HCT116 (cell line): ENCODE measurements around the gene ERC2. TPM values are rescaled to one million over a fixed set of nuclear protein-coding genes. Genes with fewer than 3 reads are reported as not detected.

Source experiments
- ATAC-seq: fragments of 200-7000 bp; cut with Tn5 transposase; 2 replicates; pipeline ENCODE4 v1.9.1; 2020; ENCODE audit warnings: mild to moderate bottlenecking, moderate library complexity
- BruUV-seq: library from RNA; stranded (reverse); fragments of 400-500 nt; replicated peaks from 2 replicates; lab custom pipeline; 2021; lab: Mats Ljungman, UMichigan
- CTCF ChIA-PET: fragments of 300-600 bp; sonication (Branson Sonifier 250); formaldehyde crosslinking; loops from one replicate; lab custom pipeline; 2021; ENCODE audit warnings: antibody characterized with exemption; lab: Charles Lee
- POLR2A ChIA-PET: fragments of 300-600, 350-600 bp; sonication (Branson Sonifier 250); formaldehyde crosslinking; loops from one replicate; lab custom pipeline; 2021; ENCODE audit warnings: antibody characterized with exemption; lab: Charles Lee
- RAD21 ChIA-PET, 2 experiments: fragments of 300-600 bp; sonication (Branson Sonifier 250); formaldehyde crosslinking; loops; one replicate each; lab custom pipeline; 2023; ENCODE audit warnings: low total read pairs in 2 of 2; ENCODE audit not compliant: uncharacterized antibody in 2 of 2, unreplicated experiment in 2 of 2, low non-redundant PET in 1 of 2; lab: Charles Lee
- DNase-seq: peaks from one replicate; pipeline ENCODE4 v3.0.0-alpha.2; 2010; ENCODE audit warnings: low read depth, low spot score
- H2AFZ ChIP-seq: fragments of 200-600 bp; shearing (Covaris generic), sonication (generic); 2 replicates; pipeline ENCODE4 v1.6.1; 2017; ENCODE audit warnings: low read depth, mixed run types, mixed read lengths, antibody characterized with exemption, low read length; ENCODE audit not compliant: poor library complexity, severe bottlenecking
- H3K27ac ChIP-seq: 2 replicates; pipeline ENCODE4 v1.5.1; 2012; ENCODE audit warnings: low read depth, low read length
- H3K27me3 ChIP-seq: fragments of 200-600 bp; sonication (generic); 2 replicates; pipeline ENCODE4 v1.6.1; 2016; ENCODE audit warnings: mixed run types, low read length, mixed read lengths; ENCODE audit not compliant: insufficient read depth
- H3K36me3 ChIP-seq, 2 experiments: fragments of 200-500 bp in 1 of 2; fragments of 200-600 bp in 1 of 2; sonication (Bioruptor generic) in 1 of 2; sonication (generic) in 1 of 2; 2 replicates each; pipeline versions ENCODE4 v1.5.1 to v1.6.1; 2014 to 2016; ENCODE audit warnings: low read length in 2 of 2, inconsistent platforms in 1 of 2, mixed read lengths in 1 of 2, mixed run types in 1 of 2; ENCODE audit not compliant: insufficient read depth in 2 of 2, control insufficient read depth in 1 of 2
- H3K4me1 ChIP-seq, 2 experiments: fragments of 200-600 bp in 1 of 2; sonication (generic) in 1 of 2; 2 replicates each; pipeline versions ENCODE4 v1.5.1 to v1.6.1; 2012 to 2017; ENCODE audit warnings: low read length in 2 of 2, inconsistent platforms in 1 of 2, mild to moderate bottlenecking in 1 of 2, mixed read lengths in 1 of 2, mixed run types in 1 of 2, moderate library complexity in 1 of 2; ENCODE audit not compliant: insufficient read depth in 2 of 2, control insufficient read depth in 1 of 2
- H3K4me2 ChIP-seq: fragments of 200-600 bp; sonication (generic); 2 replicates; pipeline ENCODE4 v1.6.1; 2017; ENCODE audit warnings: mixed run types, low read length, mixed read lengths
- H3K4me3 ChIP-seq, 2 experiments: fragments of 200-600 bp in 1 of 2; sonication (generic) in 1 of 2; replicated peaks in 1 of 2; 2 replicates each; pipeline ENCODE4 v1.5.1; 2011 to 2016; ENCODE audit warnings: low read length in 2 of 2, control low read depth in 1 of 2, low read depth in 1 of 2, mild to moderate bottlenecking in 1 of 2, mixed read lengths in 1 of 2, mixed run types in 1 of 2
- H3K79me2 ChIP-seq: fragments of 200-600 bp; sonication (generic); 2 replicates; pipeline ENCODE4 v1.6.1; 2017; ENCODE audit warnings: mild to moderate bottlenecking, mixed run types, low read length, moderate library complexity, mixed read lengths; ENCODE audit not compliant: insufficient read depth
- H3K9ac ChIP-seq: fragments of 200-600 bp; sonication (generic); 2 replicates; pipeline ENCODE4 v1.6.1; 2016; ENCODE audit warnings: low read length, mixed read lengths
- H3K9me2 ChIP-seq: fragments of 200-600 bp; sonication (generic), shearing (Covaris generic); 2 replicates; pipeline ENCODE4 v1.6.1; 2017; ENCODE audit warnings: mixed run types, mild to moderate bottlenecking, moderate library complexity; ENCODE audit not compliant: insufficient read depth
- H3K9me3 ChIP-seq, 2 experiments: fragments of 200-500 bp in 1 of 2; fragments of 200-600 bp in 1 of 2; sonication (Bioruptor generic) in 1 of 2; sonication (generic) in 1 of 2; 2 replicates each; pipeline ENCODE4 v1.6.1; 2014 to 2017; ENCODE audit warnings: low read length in 2 of 2, mixed read lengths in 2 of 2, inconsistent platforms in 1 of 2, low read depth in 1 of 2, mild to moderate bottlenecking in 1 of 2, mixed run types in 1 of 2, moderate library complexity in 1 of 2; ENCODE audit not compliant: control insufficient read depth in 1 of 2, insufficient read depth in 1 of 2
- H4K20me1 ChIP-seq: fragments of 200-600 bp; sonication (generic), shearing (Covaris generic); 2 replicates; pipeline ENCODE4 v1.6.1; 2017; ENCODE audit warnings: mixed run types, mild to moderate bottlenecking, moderate library complexity; ENCODE audit not compliant: insufficient read depth
- EGR1 ChIP-seq: IDR thresholded peaks from 2 replicates; pipeline ENCODE4 v1.6.1; 2012; ENCODE audit warnings: low read depth
- ELF1 ChIP-seq: IDR thresholded peaks from 2 replicates; pipeline ENCODE4 v1.6.1; 2012; ENCODE audit warnings: low read depth, borderline replicate concordance
- EZH2phosphoT487 ChIP-seq: fragments of 200-600 bp; IDR thresholded peaks from 2 replicates; pipeline ENCODE4 v1.6.1; 2018; ENCODE audit warnings: antibody characterized with exemption, borderline replicate concordance
- FOSL1 ChIP-seq: IDR thresholded peaks from 2 replicates; pipeline ENCODE4 v1.6.1; 2012; ENCODE audit warnings: low read depth
- POLR2A ChIP-seq: IDR thresholded peaks from 2 replicates; pipeline ENCODE4 v1.7.0; 2011; ENCODE audit warnings: borderline replicate concordance; ENCODE audit not compliant: insufficient read depth, insufficient read length; ENCODE audit errors: extremely low read depth
- POLR2AphosphoS5 ChIP-seq: IDR thresholded peaks from 2 replicates; pipeline ENCODE4 v1.6.1; 2011; ENCODE audit warnings: mild to moderate bottlenecking, low read depth, low read length, moderate library complexity
- SP1 ChIP-seq: IDR thresholded peaks from 2 replicates; pipeline ENCODE4 v1.6.1; 2012; ENCODE audit warnings: low read depth
- SRF ChIP-seq: IDR thresholded peaks from 2 replicates; pipeline ENCODE4 v1.6.1; 2012; ENCODE audit warnings: low read depth
- ZFX ChIP-seq: fragments of 450-650 bp; IDR thresholded peaks from 2 replicates; pipeline ENCODE4 v1.6.1; 2017
- ZNF274 ChIP-seq: fragments of 200-500 bp; sonication (Bioruptor generic); IDR thresholded peaks from 2 replicates; pipeline ENCODE4 v1.6.1; 2014; ENCODE audit warnings: mild to moderate bottlenecking, low read depth, low read length, inconsistent platforms
- intact Hi-C: fragments of 100-400 bp; cut with micrococcal nuclease; formaldehyde crosslinking; loops from 2 replicates; pipeline ENCODE4 v1.10.0; 2022
- total RNA-seq: library from RNA; stranded (reverse); gene quantifications from one replicate; pipeline ENCODE4 v1.2.1, GENCODE V29; 2021; ENCODE audit not compliant: unreplicated experiment
- TF ChIP-seq, protein P1 (sequence below): IDR thresholded peaks from 2 replicates; pipeline ENCODE4 v1.6.1; 2011; ENCODE audit warnings: mild to moderate bottlenecking, low read length, moderate library complexity; ENCODE audit not compliant: insufficient replicate concordance; ENCODE audit errors: extremely low read depth
- TF ChIP-seq, protein P2 (sequence below), 3 experiments: fragments of 200-600 bp in 1 of 3; sonication (generic) in 1 of 3; IDR thresholded peaks in 2 of 3; conservative IDR thresholded peaks in 1 of 3; 2 replicates each; pipeline ENCODE4 v1.5.1; 2012 to 2017; ENCODE audit warnings: low read depth in 2 of 3, low read length in 2 of 3, antibody characterized with exemption in 1 of 3, borderline replicate concordance in 1 of 3, control low read depth in 1 of 3, mild to moderate bottlenecking in 1 of 3, mixed read lengths in 1 of 3, mixed run types in 1 of 3, moderate library complexity in 1 of 3; ENCODE audit not compliant: insufficient read depth in 1 of 3
- TF ChIP-seq, protein P3 (sequence below): IDR thresholded peaks from 2 replicates; pipeline ENCODE4 v1.6.1; 2012

Gene ERC2
- total RNA-seq, 1 experiment from 2014 or later = not detected

DNA sequence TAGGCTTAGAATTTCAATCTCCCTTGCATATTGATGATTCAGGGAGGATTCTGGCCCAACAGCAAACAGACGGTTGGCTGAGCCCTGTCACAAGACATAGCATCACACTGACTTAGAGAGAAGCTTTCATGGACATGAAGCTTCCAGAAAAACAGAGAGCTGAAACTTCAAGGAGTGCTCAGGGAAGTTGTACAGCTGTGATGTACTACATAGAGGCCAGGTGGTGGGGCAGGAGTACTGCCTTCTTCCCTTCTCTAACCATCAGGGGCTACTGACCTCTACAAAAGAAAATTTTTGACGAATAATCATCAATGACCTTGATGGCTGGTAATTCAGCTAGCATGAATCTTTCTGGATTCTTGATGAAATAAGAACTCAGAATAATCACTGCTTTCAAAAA lies 378.5 kb downstream of the ERC2 start:
- BruUV-seq = no TSS peak
- Histone ChIP-seq H3K4me3 (no peak overlapping the region), H3K9me3 (no peaks in the 10 kb centered on the region), H3K4me1 (no peaks in the 10 kb centered on the region), H3K79me2 (no peaks in the 10 kb centered on the region), H2AFZ (no peak overlapping the region), H4K20me1 (no peaks in the 10 kb centered on the region), H3K27ac (no peak overlapping the region), H3K4me2 (no peak overlapping the region), H3K9ac (no peak overlapping the region), H3K36me3 (no peaks in the 10 kb centered on the region), H3K9me2 (no peaks in the 10 kb centered on the region), H3K27me3 (no peaks in the 10 kb centered on the region)
- ATAC-seq = no peak
- ChIA-PET POLR2A (no interaction called here), RAD21 (no interaction called here), CTCF (no interaction called here)
- intact Hi-C loops = no loop called here
- no peak for DNase-seq
- TF ChIP-seq FOSL1 (no peak), EZH2phosphoT487 (no peak), EGR1 (no peak), SP1 (no peak), ZFX (no peak), ELF1 (no peak), ZNF274 (no peak), SRF (no peak), POLR2A (no peak), POLR2AphosphoS5 (no peak)
- TF ChIP-seq, protein P1, sequence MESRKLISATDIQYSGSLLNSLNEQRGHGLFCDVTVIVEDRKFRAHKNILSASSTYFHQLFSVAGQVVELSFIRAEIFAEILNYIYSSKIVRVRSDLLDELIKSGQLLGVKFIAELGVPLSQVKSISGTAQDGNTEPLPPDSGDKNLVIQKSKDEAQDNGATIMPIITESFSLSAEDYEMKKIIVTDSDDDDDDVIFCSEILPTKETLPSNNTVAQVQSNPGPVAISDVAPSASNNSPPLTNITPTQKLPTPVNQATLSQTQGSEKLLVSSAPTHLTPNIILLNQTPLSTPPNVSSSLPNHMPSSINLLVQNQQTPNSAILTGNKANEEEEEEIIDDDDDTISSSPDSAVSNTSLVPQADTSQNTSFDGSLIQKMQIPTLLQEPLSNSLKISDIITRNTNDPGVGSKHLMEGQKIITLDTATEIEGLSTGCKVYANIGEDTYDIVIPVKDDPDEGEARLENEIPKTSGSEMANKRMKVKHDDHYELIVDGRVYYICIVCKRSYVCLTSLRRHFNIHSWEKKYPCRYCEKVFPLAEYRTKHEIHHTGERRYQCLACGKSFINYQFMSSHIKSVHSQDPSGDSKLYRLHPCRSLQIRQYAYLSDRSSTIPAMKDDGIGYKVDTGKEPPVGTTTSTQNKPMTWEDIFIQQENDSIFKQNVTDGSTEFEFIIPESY = no peak
- TF ChIP-seq, protein P2, sequence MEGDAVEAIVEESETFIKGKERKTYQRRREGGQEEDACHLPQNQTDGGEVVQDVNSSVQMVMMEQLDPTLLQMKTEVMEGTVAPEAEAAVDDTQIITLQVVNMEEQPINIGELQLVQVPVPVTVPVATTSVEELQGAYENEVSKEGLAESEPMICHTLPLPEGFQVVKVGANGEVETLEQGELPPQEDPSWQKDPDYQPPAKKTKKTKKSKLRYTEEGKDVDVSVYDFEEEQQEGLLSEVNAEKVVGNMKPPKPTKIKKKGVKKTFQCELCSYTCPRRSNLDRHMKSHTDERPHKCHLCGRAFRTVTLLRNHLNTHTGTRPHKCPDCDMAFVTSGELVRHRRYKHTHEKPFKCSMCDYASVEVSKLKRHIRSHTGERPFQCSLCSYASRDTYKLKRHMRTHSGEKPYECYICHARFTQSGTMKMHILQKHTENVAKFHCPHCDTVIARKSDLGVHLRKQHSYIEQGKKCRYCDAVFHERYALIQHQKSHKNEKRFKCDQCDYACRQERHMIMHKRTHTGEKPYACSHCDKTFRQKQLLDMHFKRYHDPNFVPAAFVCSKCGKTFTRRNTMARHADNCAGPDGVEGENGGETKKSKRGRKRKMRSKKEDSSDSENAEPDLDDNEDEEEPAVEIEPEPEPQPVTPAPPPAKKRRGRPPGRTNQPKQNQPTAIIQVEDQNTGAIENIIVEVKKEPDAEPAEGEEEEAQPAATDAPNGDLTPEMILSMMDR (IDR thresholded peaks at IDR 0.05 in 2 of 3, conservative IDR thresholded peaks at IDR 0.05 in 1 of 3; ENCODE audit: borderline replicate concordance in 1 of 3, insufficient read depth in 1 of 3, low read depth in 2 of 3, low read length in 2 of 3) = no peak
- TF ChIP-seq, protein P3, sequence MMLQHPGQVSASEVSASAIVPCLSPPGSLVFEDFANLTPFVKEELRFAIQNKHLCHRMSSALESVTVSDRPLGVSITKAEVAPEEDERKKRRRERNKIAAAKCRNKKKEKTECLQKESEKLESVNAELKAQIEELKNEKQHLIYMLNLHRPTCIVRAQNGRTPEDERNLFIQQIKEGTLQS = no peak
